Measurements from ENCODE around the gene SHCBP1. TPM values are rescaled to one million over a fixed set of nuclear protein-coding genes. Genes with fewer than 3 reads are reported as not detected.
A peak's percentile ranks its signal among the peaks of the same experiment; 100 is the strongest.

SHCBP1 gene
- total and polyA plus RNA-seq, 2 of the 13 experiments (the other 11 are each of a cell fraction or from before 2014, with no cell fraction given), result 15.7 to 33.0 TPM

- TF ChIP-seq ZNF614 (CRISPR knock-in tag; IDR thresholded peaks at IDR 0.05; ENCODE audit: borderline replicate concordance) (peak; percentile 27; the same call in 1 of the 2 replicates), BCL6 (CRISPR knock-in tag; IDR thresholded peaks at IDR 0.05) (peak; percentile 13; the same call in 1 of the 2 replicates), ZNF879 (CRISPR knock-in tag; IDR thresholded peaks at IDR 0.05) (no peak), ZNF841 (CRISPR knock-in tag; IDR thresholded peaks at IDR 0.05; ENCODE audit: borderline replicate concordance) (no peak), ZNF547 (CRISPR knock-in tag; IDR thresholded peaks at IDR 0.05) (0 out of 2 replicates have a peak, but pooled peaks have one; percentile 52), ZNF619 (CRISPR knock-in tag; IDR thresholded peaks at IDR 0.05) (peak; percentile 71; the same call in 1 of the 2 replicates), ZNF777 (CRISPR knock-in tag; IDR thresholded peaks at IDR 0.05) (peak; percentile 91), ZSCAN21 (CRISPR knock-in tag; IDR thresholded peaks at IDR 0.05; ENCODE audit: borderline replicate concordance) (peak; percentile 70; the same call in 1 of the 2 replicates), FOXP1 (IDR thresholded peaks at IDR 0.05) (no peak), FOXP1 (CRISPR knock-in tag; IDR thresholded peaks at IDR 0.05) (no peak), ATF1 (CRISPR knock-in tag; IDR thresholded peaks at IDR 0.05) (peak; percentile 89), ZNF749 (CRISPR knock-in tag; IDR thresholded peaks at IDR 0.05; ENCODE audit: borderline replicate concordance) (no peak; the same call in 1 of the 2 replicates), KAT8 (CRISPR knock-in tag; IDR thresholded peaks at IDR 0.05) (peak; percentile 84), KMT2A (CRISPR knock-in tag; IDR thresholded peaks at IDR 0.05) (peak; percentile 97), ZBTB37 (CRISPR knock-in tag; IDR thresholded peaks at IDR 0.05) (no peak), KDM2A (CRISPR knock-in tag; IDR thresholded peaks at IDR 0.05; ENCODE audit: borderline replicate concordance, low read depth) (peak; percentile 96), ZNF7 (CRISPR knock-in tag; IDR thresholded peaks at IDR 0.05) (no peak), FOSL2 (CRISPR knock-in tag; IDR thresholded peaks at IDR 0.05) (peak; percentile 32)
- TF ChIP-seq, protein P1, sequence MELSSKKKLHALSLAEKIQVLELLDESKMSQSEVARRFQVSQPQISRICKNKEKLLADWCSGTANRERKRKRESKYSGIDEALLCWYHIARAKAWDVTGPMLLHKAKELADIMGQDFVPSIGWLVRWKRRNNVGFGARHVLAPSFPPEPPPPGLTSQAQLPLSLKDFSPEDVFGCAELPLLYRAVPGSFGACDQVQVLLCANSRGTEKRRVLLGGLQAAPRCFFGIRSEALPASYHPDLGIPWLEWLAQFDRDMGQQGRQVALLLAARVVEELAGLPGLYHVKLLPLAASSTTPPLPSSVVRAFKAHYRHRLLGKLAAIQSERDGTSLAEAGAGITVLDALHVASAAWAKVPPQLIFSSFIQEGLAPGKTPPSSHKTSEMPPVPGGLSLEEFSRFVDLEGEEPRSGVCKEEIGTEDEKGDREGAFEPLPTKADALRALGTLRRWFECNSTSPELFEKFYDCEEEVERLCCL (CRISPR knock-in tag; IDR thresholded peaks at IDR 0.05; ENCODE audit: borderline replicate concordance), result no peak
- TF ChIP-seq, protein P2, sequence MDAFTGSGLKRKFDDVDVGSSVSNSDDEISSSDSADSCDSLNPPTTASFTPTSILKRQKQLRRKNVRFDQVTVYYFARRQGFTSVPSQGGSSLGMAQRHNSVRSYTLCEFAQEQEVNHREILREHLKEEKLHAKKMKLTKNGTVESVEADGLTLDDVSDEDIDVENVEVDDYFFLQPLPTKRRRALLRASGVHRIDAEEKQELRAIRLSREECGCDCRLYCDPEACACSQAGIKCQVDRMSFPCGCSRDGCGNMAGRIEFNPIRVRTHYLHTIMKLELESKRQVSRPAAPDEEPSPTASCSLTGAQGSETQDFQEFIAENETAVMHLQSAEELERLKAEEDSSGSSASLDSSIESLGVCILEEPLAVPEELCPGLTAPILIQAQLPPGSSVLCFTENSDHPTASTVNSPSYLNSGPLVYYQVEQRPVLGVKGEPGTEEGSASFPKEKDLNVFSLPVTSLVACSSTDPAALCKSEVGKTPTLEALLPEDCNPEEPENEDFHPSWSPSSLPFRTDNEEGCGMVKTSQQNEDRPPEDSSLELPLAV (CRISPR knock-in tag; conservative IDR thresholded peaks at IDR 0.05; ENCODE audit: low read depth), result no peak
- TF ChIP-seq, protein P3, sequence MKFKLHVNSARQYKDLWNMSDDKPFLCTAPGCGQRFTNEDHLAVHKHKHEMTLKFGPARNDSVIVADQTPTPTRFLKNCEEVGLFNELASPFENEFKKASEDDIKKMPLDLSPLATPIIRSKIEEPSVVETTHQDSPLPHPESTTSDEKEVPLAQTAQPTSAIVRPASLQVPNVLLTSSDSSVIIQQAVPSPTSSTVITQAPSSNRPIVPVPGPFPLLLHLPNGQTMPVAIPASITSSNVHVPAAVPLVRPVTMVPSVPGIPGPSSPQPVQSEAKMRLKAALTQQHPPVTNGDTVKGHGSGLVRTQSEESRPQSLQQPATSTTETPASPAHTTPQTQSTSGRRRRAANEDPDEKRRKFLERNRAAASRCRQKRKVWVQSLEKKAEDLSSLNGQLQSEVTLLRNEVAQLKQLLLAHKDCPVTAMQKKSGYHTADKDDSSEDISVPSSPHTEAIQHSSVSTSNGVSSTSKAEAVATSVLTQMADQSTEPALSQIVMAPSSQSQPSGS (CRISPR knock-in tag; IDR thresholded peaks at IDR 0.05), result no peak; the same call in 1 of the 2 replicates
- TF ChIP-seq, protein P4, sequence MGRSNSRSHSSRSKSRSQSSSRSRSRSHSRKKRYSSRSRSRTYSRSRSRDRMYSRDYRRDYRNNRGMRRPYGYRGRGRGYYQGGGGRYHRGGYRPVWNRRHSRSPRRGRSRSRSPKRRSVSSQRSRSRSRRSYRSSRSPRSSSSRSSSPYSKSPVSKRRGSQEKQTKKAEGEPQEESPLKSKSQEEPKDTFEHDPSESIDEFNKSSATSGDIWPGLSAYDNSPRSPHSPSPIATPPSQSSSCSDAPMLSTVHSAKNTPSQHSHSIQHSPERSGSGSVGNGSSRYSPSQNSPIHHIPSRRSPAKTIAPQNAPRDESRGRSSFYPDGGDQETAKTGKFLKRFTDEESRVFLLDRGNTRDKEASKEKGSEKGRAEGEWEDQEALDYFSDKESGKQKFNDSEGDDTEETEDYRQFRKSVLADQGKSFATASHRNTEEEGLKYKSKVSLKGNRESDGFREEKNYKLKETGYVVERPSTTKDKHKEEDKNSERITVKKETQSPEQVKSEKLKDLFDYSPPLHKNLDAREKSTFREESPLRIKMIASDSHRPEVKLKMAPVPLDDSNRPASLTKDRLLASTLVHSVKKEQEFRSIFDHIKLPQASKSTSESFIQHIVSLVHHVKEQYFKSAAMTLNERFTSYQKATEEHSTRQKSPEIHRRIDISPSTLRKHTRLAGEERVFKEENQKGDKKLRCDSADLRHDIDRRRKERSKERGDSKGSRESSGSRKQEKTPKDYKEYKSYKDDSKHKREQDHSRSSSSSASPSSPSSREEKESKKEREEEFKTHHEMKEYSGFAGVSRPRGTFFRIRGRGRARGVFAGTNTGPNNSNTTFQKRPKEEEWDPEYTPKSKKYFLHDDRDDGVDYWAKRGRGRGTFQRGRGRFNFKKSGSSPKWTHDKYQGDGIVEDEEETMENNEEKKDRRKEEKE (IDR thresholded peaks at IDR 0.05), result no peak
Measured at GRCh38 chr16:46621006-46621933, at the start of gene SHCBP1 (continued).

Data from HepG2 (cell line).